HUES64 (cell line): ENCODE measurements around the gene CPA1.
A peak's percentile ranks its signal among the peaks of the same experiment; 100 is the strongest.
"Not testable (repeated sequence)": the region's sequence is repeated elsewhere in the genome, so short reads cannot be mapped to it uniquely, and the experiment has no call there.

ENCODE experiments used
- H3K27ac ChIP-seq: 2 replicates; pipeline ENCODE4 v1.7.0; 2013; ENCODE audit warnings: low read depth, low read length, inconsistent platforms
- H3K27me3 ChIP-seq: 2 replicates; pipeline ENCODE4 v1.6.1; 2013; ENCODE audit warnings: mild to moderate bottlenecking, low read length; ENCODE audit not compliant: insufficient read depth
- H3K36me3 ChIP-seq: 2 replicates; pipeline ENCODE4 v1.6.1; 2013; ENCODE audit warnings: mild to moderate bottlenecking, low read length; ENCODE audit not compliant: insufficient read depth
- H3K4me1 ChIP-seq: 2 replicates; pipeline ENCODE4 v1.6.1; 2013; ENCODE audit warnings: mild to moderate bottlenecking, low read length, moderate library complexity; ENCODE audit not compliant: insufficient read depth
- H3K4me3 ChIP-seq: 2 replicates; pipeline ENCODE4 v1.5.1; 2013; ENCODE audit warnings: mild to moderate bottlenecking, low read length, moderate library complexity
- H3K9ac ChIP-seq: 2 replicates; pipeline ENCODE4 v1.6.1; 2013; ENCODE audit warnings: mild to moderate bottlenecking, low read depth, low read length
- H3K9me3 ChIP-seq: 2 replicates; pipeline ENCODE4 v1.6.1; 2013; ENCODE audit warnings: low read depth, low read length; ENCODE audit not compliant: insufficient read depth
- WGBS: fragments of 150-250, 120-280 bp; methylation state at CpG from one replicate; pipeline ENCODE4 v1.1.7; 2013; ENCODE audit warnings: missing lambda C conversion rate; 5-methylcytosine and 5-hydroxymethylcytosine counted together

Gene CPA1

GRCh38 chr7:130366564-130366963, 13.7 kb upstream of the CPA1 start:
- H3K27me3 ChIP-seq = no peaks in the 10 kb centered on the region
- H3K4me3 ChIP-seq = no peak overlapping the region
- no peak overlapping the region for H3K27ac ChIP-seq
- H3K36me3 ChIP-seq = no peaks in the 10 kb centered on the region
- no peaks in the 10 kb centered on the region for H3K9me3 ChIP-seq
- peaks cover 9% of the 10 kb centered on the region for H3K4me1 ChIP-seq
- 88% methylated on average over 6 of the region's 6 CpGs for WGBS
- H3K9ac ChIP-seq = no peak overlapping the region

- H3K9ac ChIP-seq = no peak overlapping the region
- peaks cover 9% of the 10 kb centered on the region for H3K4me1 ChIP-seq
- no peak overlapping the region for H3K4me3 ChIP-seq
- H3K36me3 ChIP-seq = no peaks in the 10 kb centered on the region
- H3K9me3 ChIP-seq = no peaks in the 10 kb centered on the region
- 91% methylated on average over 13 of the region's 13 CpGs for WGBS
- no peaks in the 10 kb centered on the region for H3K27me3 ChIP-seq
- H3K27ac ChIP-seq = no peak overlapping the region
These were observed 13.1 kb upstream of the CPA1 start for GRCh38 chr7:130367088-130367755.

GRCh38 chr7:130367836-130368746, 12.2 kb upstream of the CPA1 start:
- Histone ChIP-seq H3K4me1 (peaks cover 13% of the 10 kb centered on the region), H3K9me3 (no peaks in the 10 kb centered on the region), H3K27me3 (no peaks in the 10 kb centered on the region), H3K36me3 (no peaks in the 10 kb centered on the region), H3K4me3 (no peak overlapping the region), H3K27ac (no peak overlapping the region), H3K9ac (no peak overlapping the region)
- 96% methylated on average over 19 of the region's 19 CpGs for WGBS

- Histone ChIP-seq H3K4me1 (peaks cover 23% of the 10 kb centered on the region), H3K36me3 (no peaks in the 10 kb centered on the region), H3K9ac (no peak overlapping the region), H3K9me3 (no peaks in the 10 kb centered on the region), H3K27me3 (no peaks in the 10 kb centered on the region), H3K4me3 (no peak overlapping the region), H3K27ac (no peak overlapping the region)
- WGBS = 71% methylated on average over 10 of the region's 10 CpGs
These were observed 11.1 kb upstream of the CPA1 start for GRCh38 chr7:130369110-130369711.

GRCh38 chr7:130369831-130370550, 10.3 kb upstream of the CPA1 start:
- Histone ChIP-seq H3K9ac (no peak overlapping the region), H3K9me3 (no peaks in the 10 kb centered on the region), H3K4me1 (peaks cover 23% of the 10 kb centered on the region), H3K36me3 (no peaks in the 10 kb centered on the region), H3K4me3 (no peak overlapping the region), H3K27me3 (no peaks in the 10 kb centered on the region), H3K27ac (no peak overlapping the region)
- 77% methylated on average over 2 of the region's 3 CpGs for WGBS

GRCh38 chr7:130371046-130371445, 9.2 kb upstream of the CPA1 start:
- H3K4me3 ChIP-seq = no peak overlapping the region
- no peaks in the 10 kb centered on the region for H3K36me3 ChIP-seq
- 96% methylated on average over 3 of the region's 3 CpGs for WGBS
- peaks cover 17% of the 10 kb centered on the region for H3K4me1 ChIP-seq
- no peak overlapping the region for H3K27ac ChIP-seq
- H3K9me3 ChIP-seq = peaks cover 3% of the 10 kb centered on the region
- no peak overlapping the region for H3K9ac ChIP-seq
- no peaks in the 10 kb centered on the region for H3K27me3 ChIP-seq

- peaks cover 17% of the 10 kb centered on the region for H3K4me1 ChIP-seq
- H3K27ac ChIP-seq = peak overlapping the region; percentile 71
- H3K9me3 ChIP-seq = peaks cover 12% of the 10 kb centered on the region
- WGBS = 86% methylated on average over 11 of the region's 11 CpGs
- no peaks in the 10 kb centered on the region for H3K27me3 ChIP-seq
- H3K4me3 ChIP-seq = no peak overlapping the region
- H3K36me3 ChIP-seq = no peaks in the 10 kb centered on the region
- peak overlapping the region; percentile 59; the same call in 1 of the 2 replicates for H3K9ac ChIP-seq
These were observed 7.7 kb upstream of the CPA1 start for GRCh38 chr7:130372402-130373165.

- 95% methylated on average over 6 of the region's 6 CpGs for WGBS
- no peak overlapping the region for H3K4me3 ChIP-seq
- no peak overlapping the region for H3K27ac ChIP-seq
- peaks cover 12% of the 10 kb centered on the region for H3K9me3 ChIP-seq
- no peaks in the 10 kb centered on the region for H3K36me3 ChIP-seq
- H3K27me3 ChIP-seq = no peaks in the 10 kb centered on the region
- no peak overlapping the region for H3K9ac ChIP-seq
- H3K4me1 ChIP-seq = peaks cover 14% of the 10 kb centered on the region
These were observed 5.8 kb upstream of the CPA1 start for GRCh38 chr7:130374507-130374906.

- not testable (repeated sequence) for H3K9ac ChIP-seq, H3K4me3 ChIP-seq, H3K27me3 ChIP-seq, H3K27ac ChIP-seq, H3K36me3 ChIP-seq
- Histone ChIP-seq H3K4me1 (peaks cover 13% of the 10 kb centered on the region), H3K9me3 (peaks cover 12% of the 10 kb centered on the region)
- 57% methylated on average over 1 of the region's 1 CpG for WGBS
These were observed 3.8 kb upstream of the CPA1 start for GRCh38 chr7:130376461-130376860.

GRCh38 chr7:130377178-130377577, 3.1 kb upstream of the CPA1 start:
- WGBS = 82% methylated on average over 6 of the region's 6 CpGs
- Histone ChIP-seq H3K9me3 (peaks cover 12% of the 10 kb centered on the region), H3K27ac (no peak overlapping the region), H3K27me3 (no peaks in the 10 kb centered on the region), H3K4me3 (no peak overlapping the region), H3K4me1 (peaks cover 13% of the 10 kb centered on the region), H3K9ac (no peak overlapping the region), H3K36me3 (no peaks in the 10 kb centered on the region)
